Stimulated activated CD4-positive, alpha-beta T cell treated with anti-CD3 and anti-CD28 coated beads, Interleukin-15, amount 100 ng/mL, for 48 hours (primary cell): ENCODE measurements around the gene LRSAM1.

ENCODE experiments used
- DNase-seq, 2 donors: peaks; one replicate each; pipeline ENCODE4 v3.0.0-alpha.2; 2020; ENCODE audit warnings: low read depth in 2 of 2

Gene LRSAM1

DNA sequence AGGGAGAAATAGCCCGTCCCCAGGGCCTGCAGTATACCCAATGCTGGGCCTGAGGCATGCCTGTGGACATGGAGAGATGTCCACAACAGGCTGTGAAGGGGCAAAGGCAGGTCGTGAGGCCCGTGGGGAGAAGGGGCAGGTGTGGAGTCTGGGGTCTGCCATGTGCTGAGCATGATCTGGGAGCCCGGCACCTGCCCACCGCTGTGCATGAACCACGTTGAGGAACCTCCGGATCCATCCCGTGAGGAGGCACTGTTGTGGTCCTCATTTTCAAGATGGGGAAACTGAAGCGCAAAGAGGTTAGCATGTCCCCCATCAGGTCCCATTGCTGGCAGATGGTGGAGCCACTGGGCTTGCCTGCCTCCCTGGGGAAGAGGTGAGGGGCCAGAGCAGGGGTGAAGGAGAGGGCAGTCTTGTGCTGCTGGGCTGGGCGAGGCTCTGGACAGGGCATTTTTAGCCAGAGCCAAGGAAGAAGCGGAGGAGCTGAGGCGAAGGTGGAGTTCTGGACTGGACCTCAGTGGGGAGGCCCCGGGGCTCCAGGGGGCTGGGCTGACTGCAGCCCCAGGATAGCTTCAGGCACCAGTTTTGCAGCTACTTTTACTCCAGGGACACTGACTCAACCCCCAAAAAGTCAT is 46.5 kb downstream of the LRSAM1 start:
- no peak for DNase-seq

GRCh38 chr9:127498298-127498697 is 47.0 kb downstream of the LRSAM1 start:
- DNase-seq = no peak

DNA sequence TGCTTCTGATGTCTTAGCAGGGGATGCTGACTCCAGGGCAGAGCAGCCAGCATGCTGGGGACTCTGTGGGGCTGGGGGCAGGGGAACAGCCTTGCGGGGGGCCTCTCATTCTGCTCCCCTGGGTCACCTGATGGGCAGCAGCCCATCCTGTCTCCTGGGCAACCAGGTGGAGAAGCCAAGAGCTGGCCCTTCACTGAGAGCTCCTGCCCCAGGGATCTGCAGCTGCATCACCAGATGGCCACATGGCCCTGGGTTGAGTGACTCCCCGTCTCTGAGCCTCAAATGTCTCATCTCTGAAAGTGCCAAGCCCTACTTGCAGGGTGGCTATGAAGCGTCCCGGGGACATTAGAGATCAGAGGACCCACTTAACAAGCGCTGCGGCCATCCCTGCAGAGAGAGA is 49.1 kb downstream of the LRSAM1 start:
- DNase-seq = no peak

- no peak for DNase-seq
These were observed 49.6 kb downstream of the LRSAM1 start for GRCh38 chr9:127500862-127501261.

GRCh38 chr9:127501821-127502343 is 50.6 kb downstream of the LRSAM1 start:
- no peak for DNase-seq

DNA sequence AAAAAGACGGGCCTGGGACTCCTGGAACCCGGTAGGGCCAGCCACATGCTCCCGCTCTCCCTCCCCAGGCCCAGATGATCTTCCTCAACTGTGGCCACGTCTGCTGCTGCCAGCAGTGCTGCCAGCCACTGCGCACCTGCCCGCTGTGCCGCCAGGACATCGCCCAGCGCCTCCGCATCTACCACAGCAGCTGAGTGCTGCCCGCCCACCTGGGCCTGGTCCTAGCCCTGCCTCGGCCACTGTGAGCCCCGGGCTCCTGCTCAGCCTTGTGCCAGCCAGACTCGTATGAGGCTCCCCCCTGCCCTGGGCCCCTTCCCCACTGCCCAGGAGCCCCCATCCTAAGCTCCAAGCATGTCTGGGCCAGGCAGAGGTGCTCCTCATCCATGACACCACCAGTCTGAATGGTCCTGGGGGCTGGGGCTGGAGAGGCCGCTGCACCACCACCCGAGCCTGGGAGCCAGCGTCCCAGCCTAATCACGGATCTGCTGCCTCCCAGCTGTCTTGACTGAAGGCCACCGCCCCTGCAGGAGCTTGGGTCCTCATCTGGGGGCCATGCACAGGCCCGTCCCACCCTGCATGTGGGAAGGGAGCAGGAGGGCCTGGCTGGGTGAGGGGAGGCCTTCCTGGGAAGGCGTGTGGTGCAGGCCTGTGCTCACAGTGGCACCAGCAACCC is 51.5 kb downstream of the LRSAM1 start:
- DNase-seq = no peak

- DNase-seq = no peak
These were observed 52.1 kb downstream of the LRSAM1 start for GRCh38 chr9:127503379-127503921.

GRCh38 chr9:127503947-127504886 is 52.9 kb downstream of the LRSAM1 start:
- DNase-seq = peak; percentile 59 to 70

DNA sequence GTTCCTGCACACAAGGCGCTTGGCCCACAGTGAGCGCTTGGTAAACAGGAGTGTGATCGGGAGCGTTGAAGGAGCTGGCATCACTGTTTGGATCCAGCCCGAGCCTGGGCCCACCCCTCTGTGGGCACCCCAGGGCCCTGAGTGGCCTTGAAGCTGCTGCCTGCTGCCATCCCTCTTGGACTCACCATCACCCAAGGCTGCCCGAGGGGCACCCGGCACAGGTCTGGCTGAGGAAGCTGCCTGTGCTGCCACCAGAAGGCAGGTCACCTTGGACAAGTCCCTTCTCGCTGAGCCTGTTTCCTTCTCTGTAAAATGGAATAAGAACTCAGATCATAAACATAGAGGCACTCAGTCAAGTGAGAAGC is 53.6 kb downstream of the LRSAM1 start:
- DNase-seq = no peak

- DNase-seq = peak in 1 of 2 donors; percentile 18
These were observed 54.2 kb downstream of the LRSAM1 start for GRCh38 chr9:127505396-127506116.

GRCh38 chr9:127506117-127506813 is 55.0 kb downstream of the LRSAM1 start:
- DNase-seq = no peak

GRCh38 chr9:127506814-127507750 is 55.8 kb downstream of the LRSAM1 start:
- DNase-seq = no peak

GRCh38 chr9:127507751-127508648 is 56.7 kb downstream of the LRSAM1 start:
- DNase-seq = no peak

DNA sequence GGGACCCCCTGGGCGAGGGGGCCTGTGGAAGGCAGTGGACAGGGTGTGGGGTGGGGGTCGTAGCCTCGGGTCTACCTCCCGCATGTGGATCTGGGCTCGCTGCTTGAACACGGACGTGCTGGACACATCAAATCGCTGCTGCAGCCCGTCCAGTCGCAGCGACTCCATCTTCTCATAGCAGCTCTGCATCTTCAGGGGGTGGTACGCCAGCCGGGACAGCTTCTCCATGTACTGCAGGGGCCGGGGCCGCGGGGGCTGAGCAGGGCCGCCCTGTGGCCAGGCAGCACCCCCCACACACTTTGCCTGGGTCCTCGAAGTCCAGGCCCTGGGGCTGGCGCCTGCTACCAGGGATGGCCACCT is 57.6 kb downstream of the LRSAM1 start:
- DNase-seq = no peak

- DNase-seq = no peak
These were observed 58.1 kb downstream of the LRSAM1 start for GRCh38 chr9:127509261-127509954.

GRCh38 chr9:127509955-127510299 is 58.6 kb downstream of the LRSAM1 start:
- DNase-seq = no peak

DNA sequence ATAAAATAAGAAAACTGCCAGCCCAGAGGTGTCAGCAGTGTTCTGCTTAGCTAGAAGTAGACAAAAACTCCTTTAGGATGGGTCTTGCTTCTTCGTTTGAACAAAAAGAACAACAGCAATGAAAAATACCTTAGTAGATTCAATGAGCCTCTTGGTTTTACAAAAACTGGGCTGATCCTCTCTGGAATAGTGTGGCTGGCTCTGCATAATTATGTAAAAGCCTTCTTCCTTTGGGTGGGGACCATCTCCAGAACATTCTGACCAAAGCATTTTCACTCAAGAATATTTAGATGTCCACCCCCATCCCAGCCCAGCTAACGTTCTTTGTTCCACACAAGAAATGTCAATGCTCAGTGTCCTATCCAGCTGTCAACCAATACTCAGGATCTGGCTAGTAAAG is 63.2 kb downstream of the LRSAM1 start:
- no peak for DNase-seq
